ENCODE results near the gene PREX1.

GRCh38 chr20:48766205-48766604, 61.6 kb downstream of the PREX1 start:
- TF ChIP-seq CTCF (IDR thresholded peaks at IDR 0.05): no peak
- no peak for TF ChIP-seq POLR2A (IDR thresholded peaks at IDR 0.05)
